HT1080 (cell line): ENCODE measurements around the gene TMEM114. TPM values are rescaled to one million over a fixed set of nuclear protein-coding genes. Genes with fewer than 3 reads are reported as not detected.

ENCODE experiments used
- DNase-seq: peaks from one replicate; pipeline ENCODE4 v3.0.0-alpha.2; 2015; ENCODE audit warnings: low read depth
- total RNA-seq: library from RNA; depleted of rRNA; stranded (reverse); fragments of >200 nt; shearing (Covaris generic); gene quantifications from 2 replicates; pipeline ENCODE4 v1.2.3, GENCODE V29; 2014; rRNA removed

Gene TMEM114
- total RNA-seq, 1 experiment from 2014 or later, result not detected

DNA sequence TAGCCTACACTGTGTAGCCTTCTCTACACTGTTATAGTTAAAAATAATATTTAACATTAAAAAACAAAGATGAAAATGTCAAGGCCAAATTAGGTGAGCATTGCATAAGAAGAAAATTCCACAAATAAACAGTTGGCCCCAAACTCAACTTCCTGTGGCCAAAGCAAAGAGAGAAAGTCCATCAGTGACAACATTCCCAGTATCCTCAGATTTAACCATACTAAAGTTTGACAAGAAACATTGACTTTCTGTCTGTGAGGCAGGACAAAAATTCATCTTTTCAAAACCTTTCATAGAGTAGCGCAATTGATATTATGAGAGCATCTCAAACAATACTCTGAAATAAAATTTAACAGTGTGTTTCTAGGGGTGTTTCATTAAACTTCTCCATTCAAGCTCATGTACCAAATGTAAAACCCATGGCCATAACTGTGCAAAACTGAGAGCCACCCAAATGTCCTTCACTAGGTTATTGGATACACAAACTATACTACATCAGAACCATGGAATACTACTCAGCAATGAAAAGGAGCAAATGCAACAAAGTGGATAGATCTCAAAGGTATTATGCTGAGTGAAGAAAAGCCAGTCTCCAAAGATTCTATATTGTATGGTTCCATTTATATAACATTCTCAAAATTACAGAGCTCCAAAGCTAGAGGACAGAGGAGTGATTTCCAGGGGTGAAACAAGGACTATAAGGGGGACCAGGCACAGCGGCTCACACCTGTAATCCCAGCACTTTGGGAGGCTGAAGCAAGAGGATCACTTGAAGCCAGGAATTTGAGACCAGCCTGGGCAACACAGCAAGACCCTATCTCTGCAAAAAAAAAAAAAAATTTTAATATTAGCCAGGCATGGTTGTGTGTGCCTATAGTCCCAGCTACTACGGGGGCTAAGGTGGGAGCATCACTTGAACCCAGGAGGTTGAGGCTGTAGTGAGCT is 38.7 kb downstream of the TMEM114 start:
- DNase-seq, result no peak

DNA sequence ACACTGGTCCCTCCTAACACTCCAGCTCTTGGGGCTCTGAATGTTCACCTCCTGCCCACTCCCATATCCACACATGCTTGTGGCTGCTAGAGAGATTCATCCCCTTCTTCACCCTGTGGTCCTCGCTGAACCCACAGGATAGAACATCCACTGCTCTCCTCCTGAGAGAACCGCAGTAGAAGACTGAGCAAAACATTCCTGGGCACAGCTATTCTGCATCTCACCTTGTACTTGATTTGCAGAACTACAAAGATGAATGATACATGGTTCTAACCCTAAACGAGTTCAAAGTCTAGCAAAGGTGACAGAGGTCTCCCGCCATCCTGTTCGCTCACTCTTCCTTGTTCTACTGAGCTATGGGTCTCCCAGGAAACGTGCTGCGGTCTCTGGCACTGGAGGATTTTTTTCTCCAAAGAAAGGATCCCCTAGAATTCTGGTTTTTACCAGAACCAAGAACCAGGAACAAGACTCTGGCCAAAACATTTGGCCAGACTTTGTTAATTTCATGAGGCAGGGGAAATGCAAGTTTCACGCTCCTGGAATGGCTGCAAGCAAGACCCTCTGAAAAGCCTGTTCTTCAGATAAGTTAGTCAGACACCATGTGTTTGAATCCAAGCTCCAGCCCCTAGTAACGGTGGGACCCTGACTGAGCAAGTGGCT is 39.5 kb downstream of the TMEM114 start:
- no peak for DNase-seq

DNA sequence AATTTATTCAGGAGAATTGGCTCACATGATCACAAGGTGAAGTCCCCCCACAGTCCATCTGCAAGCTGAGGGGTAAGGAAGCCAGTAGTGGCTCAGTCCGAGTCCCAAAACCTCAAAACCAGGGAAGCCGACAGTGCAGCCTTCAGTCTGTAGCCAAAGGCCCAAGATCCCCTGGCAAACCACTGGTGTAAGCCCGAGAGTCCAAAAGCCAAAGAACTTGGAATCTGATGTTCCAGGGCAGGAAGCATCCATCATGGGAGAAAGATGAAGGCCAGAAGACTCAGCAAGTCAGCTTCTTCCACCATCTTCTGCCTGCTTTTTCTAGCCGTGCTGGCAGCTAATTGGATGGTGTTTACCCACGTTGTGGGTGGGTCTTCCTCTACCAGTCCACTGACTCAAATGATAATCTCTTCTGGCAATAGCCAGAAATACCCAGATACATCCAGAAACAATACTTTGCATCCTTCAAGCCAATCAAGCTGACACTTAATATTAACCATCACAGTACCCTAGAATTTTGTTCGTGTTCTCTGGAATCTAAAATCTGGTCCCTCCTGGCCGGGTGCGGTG is 40.4 kb downstream of the TMEM114 start:
- no peak for DNase-seq

DNA sequence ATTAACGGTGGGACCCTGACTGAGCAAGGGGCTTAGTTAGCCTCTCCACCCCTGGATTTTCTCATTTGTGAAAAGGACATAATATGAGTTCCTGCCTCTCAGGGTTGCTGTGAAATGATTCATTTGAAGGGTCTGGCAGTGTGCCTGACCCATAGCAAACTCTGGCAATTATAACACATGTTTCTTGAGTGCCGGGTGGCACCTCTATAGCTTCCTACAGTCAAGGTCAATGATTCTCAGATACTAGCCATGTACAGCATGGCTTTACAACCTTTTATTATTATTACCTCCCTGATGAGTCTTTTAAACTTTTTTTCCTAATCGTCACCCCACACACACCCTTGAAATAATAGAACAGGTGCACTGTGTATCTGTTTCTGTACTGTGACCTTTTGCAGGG is 42.1 kb downstream of the TMEM114 start:
- no peak for DNase-seq

DNA sequence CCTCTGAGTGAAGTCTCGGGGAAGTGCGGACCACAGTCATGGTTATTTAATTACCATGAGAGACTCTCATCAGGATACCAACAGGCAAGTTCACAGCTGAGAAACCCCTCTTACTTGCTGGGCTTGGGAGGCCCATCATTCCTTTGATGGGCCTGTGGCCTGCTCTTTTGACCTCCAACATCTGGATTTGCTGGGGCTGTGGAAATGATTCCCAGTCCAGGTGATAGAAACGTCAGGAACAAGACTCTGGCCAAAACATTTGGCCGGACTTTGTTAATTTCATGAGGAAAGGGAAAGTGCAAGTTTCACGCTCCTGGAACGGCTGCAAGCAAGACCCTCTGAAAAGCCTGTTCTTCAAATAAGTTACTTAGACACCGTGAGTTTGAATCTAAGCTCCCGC is 42.5 kb downstream of the TMEM114 start:
- DNase-seq, result no peak

DNA sequence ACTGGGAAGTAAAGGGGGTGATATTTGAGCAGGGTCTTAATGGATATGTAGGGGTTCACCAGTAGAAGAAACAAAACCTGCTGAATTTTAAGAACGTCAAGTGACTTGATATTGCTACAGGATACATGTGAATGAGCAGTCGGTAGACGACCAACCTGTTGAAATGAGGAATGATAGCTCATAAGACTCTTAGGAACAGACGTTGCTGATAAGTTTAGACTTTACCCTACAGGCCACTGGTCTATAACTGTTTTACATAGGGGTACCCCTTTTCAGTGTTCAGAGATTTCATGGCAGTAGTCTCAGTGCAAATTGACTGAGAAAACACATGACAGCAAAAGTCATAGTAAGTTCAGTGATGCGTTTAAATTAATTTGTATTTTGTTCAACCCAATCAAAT is 45.9 kb downstream of the TMEM114 start:
- no peak for DNase-seq

DNA sequence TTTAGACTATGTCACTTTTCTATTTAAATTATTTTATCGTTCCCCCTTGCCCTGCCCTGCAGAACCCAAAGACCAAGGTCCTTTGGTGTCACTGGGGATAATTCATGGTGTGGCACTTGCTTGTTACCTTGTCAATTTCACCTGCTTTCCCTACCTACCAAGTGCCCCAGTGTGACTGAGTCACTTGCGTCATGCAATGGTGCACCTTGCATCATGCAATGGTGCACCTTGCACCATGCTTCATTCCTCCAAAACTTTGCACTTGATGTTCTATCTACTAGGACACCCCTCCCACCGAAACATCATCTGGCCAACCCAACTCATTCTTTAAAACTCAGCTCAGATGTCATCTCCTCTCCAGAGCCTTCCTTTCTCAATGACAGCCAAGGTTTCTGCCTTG is 47.1 kb downstream of the TMEM114 start:
- no peak for DNase-seq

DNA sequence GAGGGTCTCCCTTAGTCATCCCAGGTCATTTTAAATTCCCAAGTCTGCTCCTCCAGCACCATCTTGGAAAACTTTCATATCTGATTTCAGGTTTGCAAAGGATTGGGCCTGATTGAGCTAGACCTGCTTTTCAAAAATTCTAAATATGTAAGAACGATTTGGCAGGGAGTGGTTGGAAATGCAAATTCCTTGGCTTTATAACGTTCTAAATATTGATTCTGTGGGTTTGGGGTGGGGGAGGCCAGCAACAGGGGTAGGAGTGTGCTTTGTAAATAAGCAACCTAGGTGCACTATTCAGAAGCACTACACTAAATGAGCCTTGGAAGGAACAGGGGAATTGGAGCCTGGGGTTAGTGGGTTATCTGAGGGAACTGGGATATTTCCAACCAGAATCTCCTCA is 47.9 kb downstream of the TMEM114 start:
- DNase-seq, result no peak

DNA sequence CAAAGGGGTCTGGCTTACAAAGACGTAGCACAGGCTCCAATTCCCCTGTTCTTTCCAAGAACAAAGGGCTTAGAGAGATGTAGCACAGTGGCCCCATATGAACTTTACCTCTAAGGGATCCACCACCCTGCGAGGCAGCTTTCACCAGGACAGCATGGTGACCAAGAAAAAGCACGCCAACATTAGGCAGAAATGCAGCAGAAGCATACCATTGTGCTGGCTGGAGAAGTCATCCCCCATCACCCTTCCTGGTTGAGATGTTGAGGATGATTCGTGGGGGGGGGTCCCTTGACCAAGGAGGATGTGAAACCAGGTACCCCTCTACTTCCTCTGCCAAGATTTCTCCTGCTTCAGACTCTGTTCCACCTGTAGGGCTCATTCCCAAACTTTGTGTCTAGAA is 48.4 kb downstream of the TMEM114 start:
- no peak for DNase-seq

DNA sequence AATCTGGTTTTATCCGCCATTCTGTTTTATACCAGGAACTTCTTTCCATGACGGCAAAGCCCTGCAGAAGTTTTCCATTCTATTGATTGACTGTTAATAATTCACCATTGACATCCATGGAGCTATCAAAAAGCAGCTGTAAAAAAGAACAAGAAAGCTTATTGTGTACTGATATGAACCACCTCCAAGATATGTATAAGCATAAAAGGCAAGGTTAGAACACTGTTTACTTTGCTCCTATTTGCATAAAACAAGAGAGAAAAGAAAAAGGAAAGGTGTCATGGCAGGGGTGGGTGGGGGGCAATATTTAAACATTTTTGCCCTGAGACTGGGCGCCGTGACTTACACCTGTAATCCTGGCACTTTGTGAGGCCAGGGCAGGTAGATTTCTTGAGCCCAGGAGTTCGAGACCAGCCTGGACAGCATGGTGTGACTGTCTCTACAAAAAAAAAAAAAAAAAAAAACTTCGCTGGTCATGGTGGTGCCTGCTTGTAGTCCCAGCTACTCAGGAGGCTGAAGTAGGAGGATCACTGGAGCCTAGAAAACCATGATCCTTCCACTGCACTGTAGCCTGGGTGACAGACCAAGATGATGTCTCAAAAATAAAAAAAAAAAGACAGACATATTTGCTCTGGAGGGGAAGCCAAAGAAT is 52.5 kb downstream of the TMEM114 start:
- DNase-seq, result no peak

DNA sequence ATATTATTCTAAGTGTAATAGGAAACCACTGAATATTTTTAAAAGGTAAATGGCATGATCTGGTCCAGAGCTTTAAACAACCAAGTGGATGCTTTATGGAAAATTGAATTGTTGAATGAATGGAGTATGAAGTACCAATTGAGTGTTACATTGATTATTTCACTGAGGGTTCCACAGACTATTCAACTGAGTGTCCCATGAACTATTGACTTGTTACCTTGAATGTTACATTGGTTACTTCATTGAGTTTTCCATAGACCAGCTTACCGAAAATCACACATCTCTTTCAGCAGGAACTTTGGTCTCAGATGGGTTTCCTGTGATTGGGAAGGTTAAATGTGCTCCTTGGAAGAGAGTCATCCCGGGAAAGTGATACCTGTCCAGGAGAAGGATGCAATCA is 56.8 kb downstream of the TMEM114 start:
- no peak for DNase-seq

DNA sequence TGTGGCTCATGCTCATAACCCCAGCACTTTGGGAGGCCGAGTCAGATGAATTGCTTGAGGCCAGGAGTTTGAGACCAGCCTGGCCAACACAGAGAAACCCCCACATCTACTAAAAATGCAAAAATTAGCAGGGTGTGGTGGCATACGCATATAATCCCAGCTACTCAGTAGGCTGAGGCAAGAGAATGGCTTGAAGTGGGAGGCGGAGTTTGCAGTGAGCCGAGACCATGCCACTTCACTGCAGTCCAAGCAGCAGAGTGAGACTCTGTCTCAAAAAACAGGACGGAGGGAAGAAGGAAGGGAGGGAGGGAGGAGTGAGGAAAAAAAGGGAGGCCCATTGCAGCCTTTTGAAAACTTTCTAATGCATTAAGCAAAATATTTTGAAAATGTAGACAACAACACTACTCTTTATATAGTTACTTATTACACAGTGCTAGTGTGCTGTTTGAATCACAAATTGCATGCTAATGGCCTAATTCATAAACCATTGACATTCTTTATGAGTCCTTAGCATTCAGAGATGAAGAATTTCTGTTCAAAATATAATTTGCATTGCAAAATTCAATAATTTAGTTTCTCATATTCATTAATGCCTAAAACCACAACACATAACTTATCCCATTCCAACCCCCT is 59.4 kb downstream of the TMEM114 start:
- no peak for DNase-seq

DNA sequence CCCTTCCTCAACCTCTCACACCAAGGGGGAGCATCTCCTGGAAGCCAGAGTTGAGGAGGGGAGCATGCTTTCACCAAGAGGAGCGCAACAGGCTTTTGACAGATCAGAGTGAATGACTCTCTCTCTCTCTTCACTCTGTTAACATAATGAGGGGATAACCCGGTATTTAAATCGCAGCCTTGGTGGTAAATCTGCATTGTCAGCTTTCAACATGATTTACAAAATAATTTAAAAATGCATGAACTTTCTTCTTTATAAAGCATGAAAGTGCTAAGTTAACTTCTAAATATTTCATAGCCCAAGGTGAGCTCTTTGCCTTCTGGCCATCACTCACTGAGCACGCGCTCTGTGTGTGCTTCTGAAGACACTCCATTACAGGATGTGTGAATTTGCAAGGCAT is 61.8 kb downstream of the TMEM114 start:
- no peak for DNase-seq

DNA sequence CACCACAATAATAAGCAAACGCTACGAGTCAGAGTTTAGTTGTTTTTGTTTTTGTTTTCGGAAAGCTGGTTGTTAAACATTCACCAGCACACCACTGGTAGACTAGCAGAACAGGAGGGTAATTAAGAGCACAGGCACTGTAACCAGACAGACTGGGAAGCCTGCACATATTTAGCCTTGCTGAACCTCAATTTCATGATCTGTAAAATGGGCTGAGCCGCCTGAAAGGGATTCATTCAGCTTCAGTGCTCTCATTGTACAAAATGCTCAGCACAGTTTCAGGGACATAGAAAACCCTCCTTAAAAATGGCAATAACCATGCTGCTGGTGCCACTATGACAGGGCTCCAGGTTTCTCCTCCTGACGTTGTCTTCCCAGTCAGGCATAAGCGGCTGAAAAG is 66.4 kb downstream of the TMEM114 start:
- DNase-seq, result no peak

DNA sequence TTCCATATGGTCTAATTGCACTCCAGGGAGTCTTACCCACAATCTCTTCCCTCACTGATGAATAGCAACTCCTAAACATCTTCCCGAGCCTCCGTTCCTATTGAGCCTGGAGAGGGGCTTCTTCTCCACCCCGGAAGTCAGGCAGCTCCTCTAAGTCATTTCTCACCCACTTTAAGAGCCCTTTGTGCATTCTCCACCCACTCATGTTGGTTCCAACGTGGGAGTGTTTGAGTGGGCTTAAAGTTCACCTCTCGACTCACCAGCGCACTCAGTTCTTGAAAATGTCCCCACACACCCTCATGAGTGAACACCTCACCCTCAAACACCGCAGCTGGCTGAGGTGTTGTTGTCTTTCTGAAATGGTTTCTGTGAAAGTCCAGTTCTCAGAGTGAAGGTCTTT is 67.6 kb downstream of the TMEM114 start:
- DNase-seq, result no peak

DNA sequence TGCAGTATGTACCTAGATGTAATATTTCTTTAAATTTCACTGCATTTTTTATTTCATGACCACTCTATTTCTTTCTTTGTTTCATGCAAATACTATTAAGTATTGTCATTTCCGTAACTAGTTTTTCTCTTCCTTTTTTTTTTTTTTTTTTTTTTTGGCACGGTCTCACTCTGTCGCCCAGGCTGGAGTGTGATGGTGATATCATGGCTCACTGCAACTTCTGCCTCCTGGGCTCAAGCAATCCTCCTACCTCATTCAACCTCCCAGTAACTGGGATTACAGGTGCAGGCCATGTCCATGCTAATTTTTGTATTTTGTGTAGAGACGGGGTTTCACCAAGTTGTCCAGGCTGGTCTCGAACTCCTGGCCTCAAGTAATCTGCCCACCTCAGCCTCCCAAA is 70.7 kb downstream of the TMEM114 start:
- no peak for DNase-seq

Other genes starting within 250 kb of the TMEM114 start
- gene METTL22, start 31.2 kb upstream of the TMEM114 start, total RNA-seq, result 17.0 and 25.8 TPM in 2 replicates
- gene ABAT, start 84.1 kb upstream of the TMEM114 start, total RNA-seq, result not detected in 2 replicates
- 8.7 and 10.3 TPM in 2 replicates for gene TMEM186, start 207.1 kb upstream of the TMEM114 start, total RNA-seq
- 46.9 and 61.5 TPM in 2 replicates for gene PMM2, start 207.3 kb upstream of the TMEM114 start, total RNA-seq